Loucy (cell line): ENCODE data around the gene COX8C.

Experiments used
- H2AFZ ChIP-seq: fragments of 200-600 bp; sonication (generic); 2 replicates; pipeline ENCODE4 v1.6.0; 2016; ENCODE audit warnings: antibody characterized with exemption, mild to moderate bottlenecking, low read length, moderate library complexity
- H3F3A ChIP-seq: fragments of 200-600 bp; 2 replicates; pipeline ENCODE4 v1.6.0; 2016; ENCODE audit warnings: antibody characterized with exemption, low read depth, mild to moderate bottlenecking
- H3K27me3 ChIP-seq: fragments of 200-600 bp; sonication (generic); 2 replicates; pipeline ENCODE4 v1.6.1; 2014; ENCODE audit warnings: low read length, mild to moderate bottlenecking; ENCODE audit not compliant: insufficient read depth, poor library complexity, severe bottlenecking
- H3K36me3 ChIP-seq: fragments of 200-600 bp; sonication (generic); 2 replicates; pipeline ENCODE4 v1.6.1; 2016; ENCODE audit warnings: low read length; ENCODE audit not compliant: insufficient read depth
- H3K4me1 ChIP-seq: fragments of 200-600 bp; sonication (generic); 2 replicates; pipeline ENCODE4 v1.5.1; 2014; ENCODE audit warnings: low read length, mild to moderate bottlenecking; ENCODE audit not compliant: insufficient read depth, poor library complexity, severe bottlenecking
- H3K4me2 ChIP-seq: fragments of 200-600 bp; sonication (generic); 2 replicates; pipeline ENCODE4 v1.6.0; 2014; ENCODE audit warnings: antibody characterized with exemption, low read length, low read depth, mild to moderate bottlenecking; ENCODE audit not compliant: poor library complexity, severe bottlenecking
- H3K4me3 ChIP-seq: fragments of 200-600 bp; sonication (generic); 2 replicates; pipeline ENCODE4 v1.5.1; 2014; ENCODE audit warnings: low read length, mild to moderate bottlenecking, mixed read lengths; ENCODE audit not compliant: poor library complexity, severe bottlenecking
- H3K79me2 ChIP-seq: fragments of 200-600 bp; sonication (generic); 2 replicates; pipeline ENCODE4 v1.6.1; 2014; ENCODE audit warnings: low read length; ENCODE audit not compliant: insufficient read depth
- H3K9ac ChIP-seq: fragments of 200-600 bp; sonication (generic); 2 replicates; pipeline ENCODE4 v1.6.0; 2014; ENCODE audit warnings: mild to moderate bottlenecking, low read depth, low read length, moderate library complexity; ENCODE audit not compliant: poor library complexity, severe bottlenecking
- H3K9me2 ChIP-seq: fragments of 200-600 bp; sonication (generic); replicated peaks from 2 replicates; pipeline ENCODE4 v1.6.1; 2016; ENCODE audit warnings: low read depth, low read length, mixed read lengths
- H3K9me3 ChIP-seq: fragments of 200-600 bp; sonication (generic); 2 replicates; pipeline ENCODE4 v1.6.1; 2014; ENCODE audit warnings: mild to moderate bottlenecking, antibody characterized with exemption, low read length, low read depth; ENCODE audit not compliant: insufficient read depth
- H4K20me1 ChIP-seq: fragments of 200-600 bp; sonication (generic); 2 replicates; pipeline ENCODE4 v1.6.0; 2014; ENCODE audit warnings: antibody characterized with exemption, low read length, mild to moderate bottlenecking; ENCODE audit not compliant: insufficient read depth, poor library complexity, severe bottlenecking
- EZH2phosphoT487 ChIP-seq: fragments of 200-600 bp; IDR thresholded peaks from 2 replicates; pipeline ENCODE4 v1.6.1; 2018; ENCODE audit warnings: antibody characterized with exemption, mild to moderate bottlenecking, moderate library complexity, borderline replicate concordance
- TF ChIP-seq, protein P1 (sequence below): fragments of 200-600 bp; sonication (generic); conservative IDR thresholded peaks from 2 replicates; pipeline ENCODE4 v1.5.1; 2014; ENCODE audit warnings: mild to moderate bottlenecking, antibody characterized with exemption, low read length

Gene COX8C

DNA sequence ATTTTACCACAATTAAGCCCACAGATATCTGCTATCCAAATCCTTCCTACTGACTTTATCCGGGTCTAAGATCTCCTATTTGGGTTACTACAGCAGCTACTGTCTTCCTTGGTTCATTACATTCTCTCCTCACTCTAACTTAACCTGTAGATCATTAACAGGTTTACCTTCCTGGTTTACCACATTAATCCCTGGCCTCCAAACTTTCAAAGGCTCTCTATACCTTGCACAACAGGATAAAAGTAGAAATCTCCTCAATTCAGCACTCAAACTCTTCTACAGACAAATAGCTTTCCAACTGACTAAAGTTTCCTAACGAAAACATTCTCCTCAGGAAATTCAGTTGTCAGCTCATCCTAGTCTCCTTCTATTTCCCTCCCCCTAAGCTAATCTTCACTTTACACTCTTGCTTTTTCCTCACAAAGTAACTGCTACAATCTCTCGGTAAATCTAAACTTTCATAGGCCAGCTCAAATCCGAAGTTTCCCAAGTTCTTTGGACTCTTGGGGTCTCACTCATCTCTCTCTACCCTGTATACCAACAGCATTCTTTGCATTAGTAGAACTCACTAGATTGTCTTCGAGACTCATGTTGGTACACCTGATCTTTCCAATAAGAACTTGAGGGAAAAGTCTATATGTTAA is 16.9 kb upstream of the COX8C start:
- peak overlapping the region; percentile 96 for H3K9ac ChIP-seq
- peak overlapping the region; percentile 93 for H3K4me3 ChIP-seq
- H3K9me2 ChIP-seq, result no peaks in the 10 kb centered on the region
- no peak overlapping the region for H2AFZ ChIP-seq
- no peaks in the 10 kb centered on the region for H3K36me3 ChIP-seq
- H3F3A ChIP-seq, result no peaks in the 10 kb centered on the region
- H4K20me1 ChIP-seq, result peaks cover 66% of the 10 kb centered on the region
- TF ChIP-seq EZH2phosphoT487, result no peak
- TF ChIP-seq, protein P1, sequence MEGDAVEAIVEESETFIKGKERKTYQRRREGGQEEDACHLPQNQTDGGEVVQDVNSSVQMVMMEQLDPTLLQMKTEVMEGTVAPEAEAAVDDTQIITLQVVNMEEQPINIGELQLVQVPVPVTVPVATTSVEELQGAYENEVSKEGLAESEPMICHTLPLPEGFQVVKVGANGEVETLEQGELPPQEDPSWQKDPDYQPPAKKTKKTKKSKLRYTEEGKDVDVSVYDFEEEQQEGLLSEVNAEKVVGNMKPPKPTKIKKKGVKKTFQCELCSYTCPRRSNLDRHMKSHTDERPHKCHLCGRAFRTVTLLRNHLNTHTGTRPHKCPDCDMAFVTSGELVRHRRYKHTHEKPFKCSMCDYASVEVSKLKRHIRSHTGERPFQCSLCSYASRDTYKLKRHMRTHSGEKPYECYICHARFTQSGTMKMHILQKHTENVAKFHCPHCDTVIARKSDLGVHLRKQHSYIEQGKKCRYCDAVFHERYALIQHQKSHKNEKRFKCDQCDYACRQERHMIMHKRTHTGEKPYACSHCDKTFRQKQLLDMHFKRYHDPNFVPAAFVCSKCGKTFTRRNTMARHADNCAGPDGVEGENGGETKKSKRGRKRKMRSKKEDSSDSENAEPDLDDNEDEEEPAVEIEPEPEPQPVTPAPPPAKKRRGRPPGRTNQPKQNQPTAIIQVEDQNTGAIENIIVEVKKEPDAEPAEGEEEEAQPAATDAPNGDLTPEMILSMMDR, result no peak
- H3K4me1 ChIP-seq, result peaks cover 50% of the 10 kb centered on the region
- no peaks in the 10 kb centered on the region for H3K9me3 ChIP-seq
- H3K79me2 ChIP-seq, result peaks cover 97% of the 10 kb centered on the region
- peak overlapping the region; percentile 82 for H3K4me2 ChIP-seq
- H3K27me3 ChIP-seq, result no peaks in the 10 kb centered on the region

DNA sequence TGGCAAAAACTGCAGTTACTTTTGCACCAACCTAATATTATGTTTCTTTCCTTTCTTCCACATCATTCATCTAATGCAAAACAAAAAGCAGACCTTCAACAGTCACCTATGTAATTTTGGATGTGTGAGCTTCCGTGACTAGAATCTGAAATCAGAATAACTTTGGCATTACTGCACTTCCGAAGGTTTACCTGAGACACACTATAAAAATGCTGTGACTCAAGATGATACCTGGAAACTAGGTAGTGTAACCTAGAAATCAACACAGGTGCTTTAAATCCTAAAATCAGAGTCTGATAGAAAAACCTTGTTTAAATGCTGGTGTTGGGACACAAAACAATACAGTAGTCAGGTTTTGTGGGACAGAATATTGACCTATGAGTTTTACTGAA is 16.4 kb upstream of the COX8C start:
- Histone ChIP-seq H3K9me3 (no peaks in the 10 kb centered on the region), H3F3A (no peaks in the 10 kb centered on the region), H3K27me3 (no peaks in the 10 kb centered on the region), H4K20me1 (peaks cover 61% of the 10 kb centered on the region), H3K9ac (peak overlapping the region; percentile 96), H3K79me2 (peaks cover 97% of the 10 kb centered on the region), H2AFZ (no peak overlapping the region), H3K36me3 (no peaks in the 10 kb centered on the region), H3K9me2 (no peaks in the 10 kb centered on the region), H3K4me2 (peak overlapping the region; percentile 82), H3K4me1 (peaks cover 55% of the 10 kb centered on the region), H3K4me3 (peak overlapping the region; percentile 93)
- TF ChIP-seq EZH2phosphoT487, result no peak
- TF ChIP-seq, protein P1, result no peak

- H3K36me3 ChIP-seq, result no peaks in the 10 kb centered on the region
- TF ChIP-seq, protein P1, result no peak
- no peak for TF ChIP-seq EZH2phosphoT487
- peak overlapping the region; percentile 96 for H3K9ac ChIP-seq
- H2AFZ ChIP-seq, result no peak overlapping the region
- H3F3A ChIP-seq, result no peaks in the 10 kb centered on the region
- peaks cover 57% of the 10 kb centered on the region for H3K4me1 ChIP-seq
- peak overlapping the region; percentile 82 for H3K4me2 ChIP-seq
- H3K27me3 ChIP-seq, result no peaks in the 10 kb centered on the region
- H4K20me1 ChIP-seq, result peaks cover 56% of the 10 kb centered on the region
- peak overlapping the region; percentile 93 for H3K4me3 ChIP-seq
- peaks cover 94% of the 10 kb centered on the region for H3K79me2 ChIP-seq
- H3K9me2 ChIP-seq, result no peaks in the 10 kb centered on the region
- H3K9me3 ChIP-seq, result no peaks in the 10 kb centered on the region
Measured at GRCh38 chr14:93331002-93331727, 15.8 kb upstream of the COX8C start.
